Endothelial cell (in vitro differentiated cells): ENCODE measurements around the gene PLEKHA4. TPM values are rescaled to one million over a fixed set of nuclear protein-coding genes. Genes with fewer than 3 reads are reported as not detected.

Experiments
- DNase-seq: peaks from one replicate; pipeline ENCODE4 v3.0.0; 2021; ENCODE audit warnings: low spot score
- H3K27ac Mint-ChIP-seq: one replicate; pipeline ENCODE4 v1.8.0; 2021; ENCODE audit warnings: mixed read lengths, inconsistent platforms; ENCODE audit not compliant: unreplicated experiment
- H3K27me3 Mint-ChIP-seq: one replicate; pipeline ENCODE4 v1.8.0; 2021; ENCODE audit warnings: mild to moderate bottlenecking, moderate library complexity, mixed read lengths, inconsistent platforms; ENCODE audit not compliant: unreplicated experiment
- H3K36me3 Mint-ChIP-seq: one replicate; pipeline ENCODE4 v1.8.0; 2021; ENCODE audit warnings: mild to moderate bottlenecking, low read depth, mixed read lengths, inconsistent platforms; ENCODE audit not compliant: unreplicated experiment
- H3K4me1 Mint-ChIP-seq: one replicate; pipeline ENCODE4 v1.8.0; 2021; ENCODE audit warnings: mild to moderate bottlenecking, mixed read lengths, inconsistent platforms; ENCODE audit not compliant: unreplicated experiment
- H3K4me3 Mint-ChIP-seq: one replicate; pipeline ENCODE4 v1.8.0; 2021; ENCODE audit warnings: mild to moderate bottlenecking, mixed read lengths, inconsistent platforms; ENCODE audit not compliant: unreplicated experiment
- H3K9me3 Mint-ChIP-seq: one replicate; pipeline ENCODE4 v1.8.0; 2021; ENCODE audit warnings: mixed read lengths, inconsistent platforms; ENCODE audit not compliant: unreplicated experiment
- CTCF ChIP-seq: fragments of 200-600 bp; sonication (generic); IDR thresholded peaks from one replicate; pipeline ENCODE4 v1.5.0; 2021; ENCODE audit warnings: antibody characterized with exemption; ENCODE audit not compliant: unreplicated experiment
- total RNA-seq: library from RNA; stranded (reverse); fragmentation: NEBNext Ultra II Directional; extraction: Animal tissue kit (Norgen Biotek cat#: 25700); gene quantifications from one replicate; pipeline ENCODE4 v1.2.1, GENCODE V29; 2021; ENCODE audit not compliant: unreplicated experiment

The PLEKHA4 gene
- total RNA-seq, 1 donor from 2014 or later: 14.1 TPM

DNA sequence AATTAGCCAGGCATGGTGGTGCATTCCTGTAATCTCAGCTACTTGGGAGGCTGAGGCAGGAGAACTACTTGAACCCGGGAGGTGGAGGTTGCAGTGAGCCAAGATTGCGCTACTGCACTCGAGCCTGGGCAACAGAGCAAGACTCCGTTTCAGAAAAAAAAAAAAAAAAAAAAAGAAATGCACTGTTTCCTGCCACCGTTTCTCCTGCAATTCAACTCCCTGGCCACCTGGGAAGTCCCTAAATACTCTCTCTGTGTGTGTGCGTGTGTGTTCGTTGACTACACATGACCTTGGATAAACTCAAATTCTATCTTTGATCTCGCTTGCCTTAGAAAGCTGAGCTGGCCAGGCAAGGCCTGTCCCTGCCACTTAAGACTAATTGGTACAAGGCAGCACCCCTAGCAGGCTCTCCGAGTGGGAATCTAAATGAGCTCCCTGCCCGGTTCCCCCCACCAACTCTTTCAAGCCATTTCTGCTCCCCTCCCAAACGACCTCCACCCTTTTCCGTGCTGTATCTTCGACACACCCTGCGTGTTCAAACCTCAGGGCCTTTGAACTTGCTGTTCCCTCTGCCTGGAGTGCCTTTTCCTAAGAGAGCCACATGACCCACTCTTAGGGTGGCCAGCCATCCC is 52.4 kb downstream of the PLEKHA4 start:
- peaks cover 7% of the 10 kb centered on the region for H3K27me3 Mint-ChIP-seq
- H3K9me3 Mint-ChIP-seq: no peaks in the 10 kb centered on the region
- DNase-seq: no peak
- peak overlapping the region; percentile 73 for H3K4me3 Mint-ChIP-seq
- peaks cover 5% of the 10 kb centered on the region for H3K4me1 Mint-ChIP-seq
- TF ChIP-seq CTCF: no peak
- no peak overlapping the region for H3K27ac Mint-ChIP-seq
- H3K36me3 Mint-ChIP-seq: peaks cover 7% of the 10 kb centered on the region

GRCh38 chr19:48814895-48815294 is 53.5 kb downstream of the PLEKHA4 start:
- peaks cover 7% of the 10 kb centered on the region for H3K36me3 Mint-ChIP-seq
- no peak for TF ChIP-seq CTCF
- no peak overlapping the region for H3K4me3 Mint-ChIP-seq
- H3K4me1 Mint-ChIP-seq: peaks cover 9% of the 10 kb centered on the region
- no peaks in the 10 kb centered on the region for H3K9me3 Mint-ChIP-seq
- H3K27me3 Mint-ChIP-seq: peaks cover 8% of the 10 kb centered on the region
- no peak overlapping the region for H3K27ac Mint-ChIP-seq
- no peak for DNase-seq

DNA sequence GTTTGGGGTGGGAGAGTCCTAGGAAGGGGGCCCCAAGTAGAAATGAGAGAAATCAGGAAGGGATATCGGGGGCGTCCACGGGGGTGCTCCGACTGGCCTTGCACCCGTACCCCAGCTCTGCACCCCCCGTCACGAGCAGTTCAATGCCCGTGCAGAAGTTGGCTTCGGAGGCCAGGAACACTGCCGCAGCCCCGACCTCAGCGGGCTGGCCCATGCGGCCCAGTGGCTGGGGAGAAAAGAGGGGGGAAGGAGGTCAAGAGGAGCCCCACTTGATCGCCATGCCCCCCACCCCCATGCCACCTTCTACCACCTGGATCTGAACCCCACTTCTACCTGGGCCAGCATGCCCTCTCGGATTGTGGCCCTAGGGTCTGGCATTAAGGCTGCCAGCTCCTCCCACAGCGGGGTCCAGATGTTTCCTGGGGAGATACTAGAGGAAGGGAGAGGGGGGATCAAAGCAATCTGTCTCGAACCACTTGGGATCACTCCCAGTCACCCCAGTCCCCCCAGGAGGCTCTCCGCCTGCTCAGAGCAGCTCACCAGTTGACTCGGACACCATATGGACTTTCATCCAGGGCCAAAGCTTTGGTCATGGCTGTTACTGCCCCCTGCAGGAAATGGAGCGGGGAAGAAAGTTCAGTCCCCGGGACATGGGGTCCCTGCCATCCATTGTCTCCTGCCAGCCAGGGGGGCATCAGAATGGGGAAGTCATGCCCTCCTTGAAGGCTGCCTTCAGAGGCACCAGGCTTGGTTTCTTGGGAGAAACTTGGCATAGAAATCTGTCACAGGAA is 55.1 kb downstream of the PLEKHA4 start:
- Mint-ChIP-seq H3K36me3 (peaks cover 9% of the 10 kb centered on the region), H3K4me1 (peaks cover 14% of the 10 kb centered on the region), H3K27me3 (peaks cover 11% of the 10 kb centered on the region), H3K27ac (no peak overlapping the region), H3K4me3 (no peak overlapping the region), H3K9me3 (no peaks in the 10 kb centered on the region)
- TF ChIP-seq CTCF: peak; percentile 17
- DNase-seq: no peak

DNA sequence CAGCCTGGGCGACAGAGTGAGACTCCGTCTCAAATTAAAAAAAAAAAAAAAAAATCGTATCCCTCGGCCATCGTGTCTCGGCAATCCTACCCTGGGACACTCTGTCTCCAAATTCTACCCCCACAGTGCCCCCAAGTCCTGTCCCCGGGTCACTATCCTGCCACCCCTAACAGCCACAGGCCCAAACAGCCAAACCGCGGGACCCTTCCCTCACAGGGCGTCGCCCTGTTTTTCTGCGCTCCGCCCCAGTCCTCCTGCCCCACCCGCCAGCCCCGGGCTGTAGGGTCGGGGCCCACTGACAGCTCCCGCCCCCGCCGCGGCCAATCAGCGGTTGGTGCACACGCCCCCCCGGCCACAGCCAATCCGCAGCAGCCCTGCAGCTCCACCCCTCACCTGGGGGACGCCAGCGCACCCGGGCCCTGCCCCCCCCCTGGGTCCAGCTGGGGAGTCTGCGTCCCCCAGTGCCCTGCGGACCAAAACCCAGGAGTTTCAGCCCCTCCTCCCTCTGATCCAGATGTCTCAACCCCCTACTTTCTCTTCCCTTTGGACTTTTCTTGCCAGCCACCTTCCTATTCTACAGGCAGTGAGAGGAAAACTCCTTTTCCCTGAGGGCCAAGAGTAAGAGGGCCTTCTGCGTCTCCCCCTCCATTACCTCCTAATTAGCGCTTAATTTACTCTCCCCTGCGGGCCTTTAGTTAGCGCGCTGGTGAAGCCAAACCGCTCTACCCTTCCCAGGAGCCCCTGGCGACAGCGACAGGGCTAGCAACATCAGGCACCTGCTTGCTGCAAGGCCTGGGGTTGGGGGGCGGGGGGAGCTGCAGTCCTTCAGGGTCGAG is 56.1 kb downstream of the PLEKHA4 start:
- Mint-ChIP-seq H3K4me3 (peak overlapping the region; percentile 76), H3K27me3 (peaks cover 11% of the 10 kb centered on the region), H3K9me3 (no peaks in the 10 kb centered on the region), H3K4me1 (peaks cover 14% of the 10 kb centered on the region), H3K27ac (no peak overlapping the region), H3K36me3 (peaks cover 9% of the 10 kb centered on the region)
- peak; percentile 52 for DNase-seq
- no peak for TF ChIP-seq CTCF
